ENCODE results near the gene ZBTB32. TPM values are rescaled to one million over a fixed set of nuclear protein-coding genes. Genes with fewer than 3 reads are reported as not detected.
A peak's percentile ranks its signal among the peaks of the same experiment; 100 is the strongest.

ZBTB32 gene
- polyA plus RNA-seq, 1 of the 3 experiments (the other 2 are of a cell fraction): not detected

DNA sequence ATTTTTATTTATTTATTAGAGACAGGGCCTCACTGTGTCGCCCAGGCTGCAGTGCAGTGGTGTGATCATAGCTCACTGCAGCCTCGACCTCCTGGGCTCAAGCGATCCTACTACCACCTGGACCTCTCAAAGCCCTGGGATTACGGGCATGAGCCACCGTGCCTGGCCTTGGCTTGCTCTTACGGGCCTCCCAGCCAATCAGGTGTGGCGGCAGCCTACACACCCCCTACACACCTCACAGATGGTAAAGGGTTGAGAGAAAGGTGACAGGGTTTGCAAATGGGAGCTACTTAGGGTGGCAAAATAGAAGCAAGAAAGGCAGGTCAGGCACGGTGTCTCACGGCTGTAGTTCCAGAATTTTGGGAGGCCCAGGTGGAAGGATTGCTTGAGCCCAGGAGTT, 1.0 kb upstream of the ZBTB32 start:
- Histone ChIP-seq H3K9me2 (no peaks in the 10 kb centered on the region), H3K4me3 (ENCODE audit: low read depth in 2 of 2, low read length in 1 of 2) (no peak overlapping the region), H3K27ac (ENCODE audit: low read depth in 2 of 2, low read length in 1 of 2) (no peak overlapping the region), H3K4me2 (no peak overlapping the region), H4K20me1 (ENCODE audit: insufficient read depth) (no peaks in the 10 kb centered on the region), H3K9me3 (no peaks in the 10 kb centered on the region), H3K9ac (no peak overlapping the region), H3F3A (replicated peaks; ENCODE audit: insufficient read depth) (no peaks in the 10 kb centered on the region), H3K27me3 (ENCODE audit: insufficient read depth) (0 out of 2 replicates have a peak, but pooled peaks cover 7% of the 10 kb centered on the region), H3K36me3 (replicated peaks in 1 of 2; ENCODE audit: control insufficient read depth in 1 of 2, insufficient read depth in 2 of 2, low read length in 1 of 2) (no peaks in the 10 kb centered on the region), H2AFZ (ENCODE audit: low read depth) (no peak overlapping the region), H3K79me2 (ENCODE audit: insufficient read depth) (no peaks in the 10 kb centered on the region), H3K4me1 (ENCODE audit: control insufficient read depth in 1 of 2, insufficient read depth in 2 of 2, low read depth in 1 of 2, low read length in 1 of 2) (no peaks in the 10 kb centered on the region; a peak in 1 of 4 replicates)
- no peak for TF ChIP-seq RFX5 (IDR thresholded peaks at IDR 0.05; ENCODE audit: low read length)
- no peak for TF ChIP-seq SIN3A (IDR thresholded peaks at IDR 0.05; ENCODE audit: borderline replicate concordance, low read depth, low read length)
- no peak for TF ChIP-seq POLR2AphosphoS5 (IDR thresholded peaks at IDR 0.05; ENCODE audit: low read depth, low read length)
- TF ChIP-seq EZH2phosphoT487 (IDR thresholded peaks at IDR 0.05; ENCODE audit: borderline replicate concordance, low read depth): no peak
- no peak for TF ChIP-seq GATA2 (CRISPR knock-in tag; IDR thresholded peaks at IDR 0.05)
- no peak for TF ChIP-seq MXI1 (IDR thresholded peaks at IDR 0.05; ENCODE audit: low read depth, low read length)
- TF ChIP-seq RAD21 (IDR thresholded peaks at IDR 0.05; ENCODE audit: low read length): no peak
- no peak for TF ChIP-seq JUND (IDR thresholded peaks at IDR 0.05)
- TF ChIP-seq, protein P1, sequence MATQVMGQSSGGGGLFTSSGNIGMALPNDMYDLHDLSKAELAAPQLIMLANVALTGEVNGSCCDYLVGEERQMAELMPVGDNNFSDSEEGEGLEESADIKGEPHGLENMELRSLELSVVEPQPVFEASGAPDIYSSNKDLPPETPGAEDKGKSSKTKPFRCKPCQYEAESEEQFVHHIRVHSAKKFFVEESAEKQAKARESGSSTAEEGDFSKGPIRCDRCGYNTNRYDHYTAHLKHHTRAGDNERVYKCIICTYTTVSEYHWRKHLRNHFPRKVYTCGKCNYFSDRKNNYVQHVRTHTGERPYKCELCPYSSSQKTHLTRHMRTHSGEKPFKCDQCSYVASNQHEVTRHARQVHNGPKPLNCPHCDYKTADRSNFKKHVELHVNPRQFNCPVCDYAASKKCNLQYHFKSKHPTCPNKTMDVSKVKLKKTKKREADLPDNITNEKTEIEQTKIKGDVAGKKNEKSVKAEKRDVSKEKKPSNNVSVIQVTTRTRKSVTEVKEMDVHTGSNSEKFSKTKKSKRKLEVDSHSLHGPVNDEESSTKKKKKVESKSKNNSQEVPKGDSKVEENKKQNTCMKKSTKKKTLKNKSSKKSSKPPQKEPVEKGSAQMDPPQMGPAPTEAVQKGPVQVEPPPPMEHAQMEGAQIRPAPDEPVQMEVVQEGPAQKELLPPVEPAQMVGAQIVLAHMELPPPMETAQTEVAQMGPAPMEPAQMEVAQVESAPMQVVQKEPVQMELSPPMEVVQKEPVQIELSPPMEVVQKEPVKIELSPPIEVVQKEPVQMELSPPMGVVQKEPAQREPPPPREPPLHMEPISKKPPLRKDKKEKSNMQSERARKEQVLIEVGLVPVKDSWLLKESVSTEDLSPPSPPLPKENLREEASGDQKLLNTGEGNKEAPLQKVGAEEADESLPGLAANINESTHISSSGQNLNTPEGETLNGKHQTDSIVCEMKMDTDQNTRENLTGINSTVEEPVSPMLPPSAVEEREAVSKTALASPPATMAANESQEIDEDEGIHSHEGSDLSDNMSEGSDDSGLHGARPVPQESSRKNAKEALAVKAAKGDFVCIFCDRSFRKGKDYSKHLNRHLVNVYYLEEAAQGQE (IDR thresholded peaks at IDR 0.05; ENCODE audit: low read depth, low read length): no peak
- no peak for TF ChIP-seq MEF2A (IDR thresholded peaks at IDR 0.05; ENCODE audit: borderline replicate concordance, low read depth)
- no peak for TF ChIP-seq FOXM1 (IDR thresholded peaks at IDR 0.05; ENCODE audit: low read depth)
- TF ChIP-seq YY1 (IDR thresholded peaks at IDR 0.05; ENCODE audit: low read depth): no peak
- TF ChIP-seq PBX3 (IDR thresholded peaks at IDR 0.05): no peak
- no peak for TF ChIP-seq EP300 (IDR thresholded peaks at IDR 0.05; ENCODE audit: borderline replicate concordance in 1 of 2, low read depth in 1 of 2, low read length in 1 of 2)
- TF ChIP-seq TEAD4 (IDR thresholded peaks at IDR 0.05; ENCODE audit: borderline replicate concordance, insufficient read depth): no peak
- TF ChIP-seq FOXJ3 (CRISPR knock-in tag; IDR thresholded peaks at IDR 0.05): no peak
- no peak for TF ChIP-seq NRF1 (IDR thresholded peaks at IDR 0.05; ENCODE audit: low read depth, low read length)
- TF ChIP-seq CTCF (IDR thresholded peaks at IDR 0.05): no peak
- peak; percentile 40 for DNase-seq
- ChIA-PET CTCF (interaction anchor here (1.0 to 4.1 kb wide), 6 partner anchors 8 to 155 kb away, joined by 3 to 33 read pairs (median 5); partner anchors contain the start of gene HAUS5), POLR2A (interaction anchor here (0.6 to 1.6 kb wide), 3 partner anchors 9 to 55 kb away, joined by 3 to 7 read pairs (median 5); partner anchors contain the start of gene COX6B1)
- 47% methylated on average over 9 of the region's 9 CpGs for WGBS (ENCODE audit: low lambda C conversion rate)
